ENCODE results near the gene DNAJA1. TPM values are rescaled to one million over a fixed set of nuclear protein-coding genes. Genes with fewer than 3 reads are reported as not detected.

DNAJA1 gene
- total and polyA plus RNA-seq, 2 donors (not counting 3 experiments of a cell fraction or from before 2014, with no cell fraction given) = 72.9 to 182 TPM

- FAIRE-seq (no peak), DNase-seq (ENCODE audit: low read depth, low spot score) (no peak)
- Histone ChIP-seq H4K20me1 (replicated peaks; ENCODE audit: control insufficient read depth, extremely low read depth, insufficient read depth, low read length) (peaks cover 3% of the 10 kb centered on the region), H2AFZ (ENCODE audit: low read depth, low read length) (no peak overlapping the region), H3K36me3 (ENCODE audit: control insufficient read depth in 2 of 2, extremely low read depth in 1 of 2, insufficient read depth in 2 of 2, low read length in 2 of 2) (peaks cover 16 to 21% of the 10 kb centered on the region in 2 experiments), H3K79me2 (ENCODE audit: control insufficient read depth, insufficient read depth, low read length) (no peaks in the 10 kb centered on the region), H3K4me1 (ENCODE audit: control insufficient read depth, extremely low read depth, insufficient read depth, low read length) (peaks cover 11% of the 10 kb centered on the region), H3K9me1 (replicated peaks; ENCODE audit: control insufficient read depth, extremely low read depth, insufficient read depth, low read length) (no peaks in the 10 kb centered on the region), H3K27me3 (ENCODE audit: control insufficient read depth in 2 of 2, insufficient read depth in 2 of 2, low read length in 2 of 2) (no peaks in the 10 kb centered on the region), H3K9me3 (replicated peaks; ENCODE audit: control insufficient read depth, insufficient read depth, low read length) (no peaks in the 10 kb centered on the region), H3K27ac (ENCODE audit: insufficient read depth, low read depth, low read length) (no peak overlapping the region), H3K4me2 (ENCODE audit: insufficient read depth, low read length) (no peak overlapping the region), H3K9ac (replicated peaks; ENCODE audit: extremely low read depth, insufficient read depth, low read length) (no peak overlapping the region), H3K4me3 (replicated peaks in 1 of 3; ENCODE audit: insufficient read depth in 1 of 3, low read depth in 1 of 3, low read length in 3 of 3) (no peak overlapping the region)
- TF ChIP-seq MYC (IDR thresholded peaks at IDR 0.05; ENCODE audit: low read depth, low read length) (no peak), GATA2 (IDR thresholded peaks at IDR 0.05; ENCODE audit: insufficient read depth, insufficient read length, low read depth, low read length) (no peak), FOS (IDR thresholded peaks at IDR 0.05; ENCODE audit: borderline replicate concordance, insufficient read depth, low read length) (no peak), POLR2AphosphoS5 (IDR thresholded peaks at IDR 0.05; ENCODE audit: insufficient read depth, low read depth, low read length) (no peak)
- TF ChIP-seq, protein P1, sequence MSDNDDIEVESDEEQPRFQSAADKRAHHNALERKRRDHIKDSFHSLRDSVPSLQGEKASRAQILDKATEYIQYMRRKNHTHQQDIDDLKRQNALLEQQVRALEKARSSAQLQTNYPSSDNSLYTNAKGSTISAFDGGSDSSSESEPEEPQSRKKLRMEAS (IDR thresholded peaks at IDR 0.05; ENCODE audit: insufficient read depth, insufficient read length) = no peak
- TF ChIP-seq, protein P2, sequence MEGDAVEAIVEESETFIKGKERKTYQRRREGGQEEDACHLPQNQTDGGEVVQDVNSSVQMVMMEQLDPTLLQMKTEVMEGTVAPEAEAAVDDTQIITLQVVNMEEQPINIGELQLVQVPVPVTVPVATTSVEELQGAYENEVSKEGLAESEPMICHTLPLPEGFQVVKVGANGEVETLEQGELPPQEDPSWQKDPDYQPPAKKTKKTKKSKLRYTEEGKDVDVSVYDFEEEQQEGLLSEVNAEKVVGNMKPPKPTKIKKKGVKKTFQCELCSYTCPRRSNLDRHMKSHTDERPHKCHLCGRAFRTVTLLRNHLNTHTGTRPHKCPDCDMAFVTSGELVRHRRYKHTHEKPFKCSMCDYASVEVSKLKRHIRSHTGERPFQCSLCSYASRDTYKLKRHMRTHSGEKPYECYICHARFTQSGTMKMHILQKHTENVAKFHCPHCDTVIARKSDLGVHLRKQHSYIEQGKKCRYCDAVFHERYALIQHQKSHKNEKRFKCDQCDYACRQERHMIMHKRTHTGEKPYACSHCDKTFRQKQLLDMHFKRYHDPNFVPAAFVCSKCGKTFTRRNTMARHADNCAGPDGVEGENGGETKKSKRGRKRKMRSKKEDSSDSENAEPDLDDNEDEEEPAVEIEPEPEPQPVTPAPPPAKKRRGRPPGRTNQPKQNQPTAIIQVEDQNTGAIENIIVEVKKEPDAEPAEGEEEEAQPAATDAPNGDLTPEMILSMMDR (IDR thresholded peaks at IDR 0.05; ENCODE audit: extremely low read depth in 1 of 2, insufficient read depth in 1 of 2, low read depth in 1 of 2, low read length in 2 of 2) = no peak
- dilution Hi-C loops (cut with MboI; ENCODE audit: extremely low pct_ligation_motif_present, low sequenced_read_pairs) = no loop called here
- intact Hi-C loops (cut with micrococcal nuclease) = loop anchor here (5.0 kb wide), 1 partner anchor 665 kb away; no protein-coding TSS in a partner anchor
- CTCF ChIA-PET = no interaction called here
- POLR2A ChIA-PET = interaction anchor here (2.5 kb wide), 1 partner anchor 18 kb away, joined by 15 read pairs; the partner anchor contains the start of gene DNAJA1
- BruUV-seq (replicated peaks) = no TSS peak
Measured at GRCh38 chr9:33042473-33042872, 17.4 kb downstream of the DNAJA1 start.

Measured in endothelial cell of umbilical vein (primary cell).